HCT116 (cell line): Measurements from ENCODE around the gene PRICKLE3.
A peak's percentile ranks its signal among the peaks of the same experiment; 100 is the strongest.

ENCODE experiments used
- ATF3 ChIP-seq: IDR thresholded peaks from 2 replicates; pipeline ENCODE4 v1.6.1; 2012
- CEBPB ChIP-seq: IDR thresholded peaks from 2 replicates; pipeline ENCODE4 v1.6.1; 2012; ENCODE audit warnings: low read depth
- CTCF ChIP-seq, 3 experiments: fragments of 200-600 bp in 1 of 3; sonication (generic) in 1 of 3; IDR thresholded peaks in 2 of 3; conservative IDR thresholded peaks in 1 of 3; 2 replicates each; pipeline ENCODE4 v1.5.1; 2012 to 2017; ENCODE audit warnings: low read depth in 2 of 3, low read length in 2 of 3, antibody characterized with exemption in 1 of 3, borderline replicate concordance in 1 of 3, control low read depth in 1 of 3, mild to moderate bottlenecking in 1 of 3, mixed read lengths in 1 of 3, mixed run types in 1 of 3, moderate library complexity in 1 of 3; ENCODE audit not compliant: insufficient read depth in 1 of 3
- EGR1 ChIP-seq: IDR thresholded peaks from 2 replicates; pipeline ENCODE4 v1.6.1; 2012; ENCODE audit warnings: low read depth
- ELF1 ChIP-seq: IDR thresholded peaks from 2 replicates; pipeline ENCODE4 v1.6.1; 2012; ENCODE audit warnings: low read depth, borderline replicate concordance
- EZH2 ChIP-seq: fragments of 200-600 bp; sonication (generic); IDR thresholded peaks from 2 replicates; pipeline ENCODE4 v1.6.1; 2017; ENCODE audit warnings: antibody characterized with exemption, mixed run types
- EZH2phosphoT487 ChIP-seq: fragments of 200-600 bp; IDR thresholded peaks from 2 replicates; pipeline ENCODE4 v1.6.1; 2018; ENCODE audit warnings: antibody characterized with exemption, borderline replicate concordance
- POLR2A ChIP-seq: IDR thresholded peaks from 2 replicates; pipeline ENCODE4 v1.7.0; 2011; ENCODE audit warnings: borderline replicate concordance; ENCODE audit not compliant: insufficient read depth, insufficient read length; ENCODE audit errors: extremely low read depth
- RAD21 ChIP-seq: IDR thresholded peaks from 2 replicates; pipeline ENCODE4 v1.6.1; 2012; ENCODE audit warnings: low read depth, mild to moderate bottlenecking
- YY1 ChIP-seq: IDR thresholded peaks from 2 replicates; pipeline ENCODE4 v1.6.1; 2011; ENCODE audit warnings: low read length, low read depth, moderate library complexity, mild to moderate bottlenecking; ENCODE audit not compliant: insufficient replicate concordance; ENCODE audit errors: extremely low read depth
- ZNF274 ChIP-seq: fragments of 200-500 bp; sonication (Bioruptor generic); IDR thresholded peaks from 2 replicates; pipeline ENCODE4 v1.6.1; 2014; ENCODE audit warnings: mild to moderate bottlenecking, low read depth, low read length, inconsistent platforms

GRCh38 chrX:49163555-49164419 is 22.4 kb downstream of the PRICKLE3 start:
- TF ChIP-seq EZH2phosphoT487 (no peak), YY1 (no peak), ATF3 (no peak), CTCF (IDR thresholded peaks at IDR 0.05 in 2 of 3, conservative IDR thresholded peaks at IDR 0.05 in 1 of 3; ENCODE audit: borderline replicate concordance in 1 of 3, insufficient read depth in 1 of 3, low read depth in 2 of 3, low read length in 2 of 3) (peak in 2 of 3 experiments; percentile 54 to 55; a peak in 4 of 6 replicates), ELF1 (no peak), CEBPB (no peak), ZNF274 (no peak), EZH2 (no peak), RAD21 (no peak), POLR2A (peak; percentile 23), EGR1 (no peak)
